Measurements from ENCODE around the gene HADHA. TPM values are rescaled to one million over a fixed set of nuclear protein-coding genes. Genes with fewer than 3 reads are reported as not detected.

The HADHA gene
- total RNA-seq, 2 donors from 2014 or later: 98.3 to 110 TPM

DNA sequence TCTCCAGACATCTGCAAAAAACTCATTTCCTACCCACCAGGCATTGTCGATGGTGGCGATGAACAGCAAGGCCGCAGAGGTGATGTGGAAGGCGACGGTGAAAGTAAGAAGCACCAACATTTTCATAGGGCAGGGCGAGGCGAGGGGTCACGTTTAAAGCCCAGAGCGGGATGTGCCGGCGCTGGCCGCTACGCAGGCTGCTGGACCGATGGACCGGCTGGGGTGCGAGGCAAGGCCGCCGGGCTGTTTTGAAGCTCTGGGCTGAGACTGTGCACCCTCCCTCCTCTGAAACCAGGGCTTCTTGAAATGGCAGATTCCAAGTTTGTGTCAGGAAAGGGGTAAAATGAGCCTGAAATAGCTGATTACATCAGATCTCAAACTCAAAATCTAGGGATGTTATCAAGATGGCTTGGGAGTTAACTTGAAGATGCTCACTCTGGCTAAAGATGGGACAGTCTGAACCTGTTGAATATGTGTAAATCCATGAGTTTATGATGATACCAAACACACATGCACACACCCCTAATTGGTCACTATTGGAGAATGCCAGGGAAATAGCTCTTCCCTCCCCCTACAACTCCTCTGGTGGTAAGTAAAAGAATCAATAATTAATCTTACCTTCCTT, 103.2 kb downstream of the HADHA start:
- H3K4me1 ChIP-seq: peaks cover 29% of the 10 kb centered on the region
- intact Hi-C loops (cut with DNase I): loop anchor here (10.0 kb wide), 1 partner anchor 156 kb away; the partner anchor contains the start of gene KIF3C
- ATAC-seq: no peak
- H3K27me3 ChIP-seq: no peaks in the 10 kb centered on the region
- H3K4me3 ChIP-seq: no peak overlapping the region
- no peak for DNase-seq
- no peaks in the 10 kb centered on the region for H3K36me3 ChIP-seq (replicated peaks in 1 of 2; ENCODE audit: insufficient read depth in 1 of 2, low read depth in 2 of 2)
- no peaks in the 10 kb centered on the region for H3K9me3 ChIP-seq
- no peak for TF ChIP-seq POLR2A (IDR thresholded peaks at IDR 0.05)
- no peak for TF ChIP-seq CTCF (IDR thresholded peaks at IDR 0.05)
- H3K27ac ChIP-seq: no peak overlapping the region
- whole genome bisulfite sequencing, 2 donors: 91 to 93% methylated on average over 18 of the region's 18 CpGs

Other genes with a start within 250 kb of the HADHA start
- 100 to 1,000 TPM in 1 of 2 donors, 10 to 100 TPM in 1; 41.5 to 115 TPM for gene RAB10, start 210.5 kb downstream of the HADHA start, total RNA-seq
- gene GAREM2, start 71.5 kb downstream of the HADHA start, total RNA-seq: 1 to 10 TPM; 1.6 TPM
- gene HADHB, start 307 bp upstream of the HADHA start, total RNA-seq: 100 to 1,000 TPM; 108 to 127 TPM
- gene SELENOI, start 101.5 kb upstream of the HADHA start, total RNA-seq: 10 to 100 TPM; 10.4 to 31.3 TPM
- not detected for gene ADGRF3, start 102.2 kb upstream of the HADHA start, total RNA-seq
- not detected for gene DRC1, start 157.3 kb upstream of the HADHA start, total RNA-seq
- gene OTOF, start 233.5 kb upstream of the HADHA start, total RNA-seq: under 1 TPM in 1 of 2 donors, not detected in 1; 0.26 TPM